Activated CD8-positive, alpha-beta memory T cell treated with anti-CD3 and anti-CD28 coated beads for 48 hours (primary cell): ENCODE results near the gene SLC22A5.
"Not testable (repeated sequence)": the region's sequence is repeated elsewhere in the genome, so short reads cannot be mapped to it uniquely, and the experiment has no call there.

Experiments used
- DNase-seq, 3 experiments: peaks; one replicate each; pipeline ENCODE4 v3.0.0-alpha.2; 2020; ENCODE audit warnings: low read depth in 2 of 3, low spot score in 2 of 3

Gene SLC22A5

GRCh38 chr5:132426525-132427138 lies 57.1 kb downstream of the SLC22A5 start:
- peak; percentile 44 to 56 (median 51) for DNase-seq

GRCh38 chr5:132427281-132428146 lies 58.0 kb downstream of the SLC22A5 start:
- DNase-seq: no peak

- no peak for DNase-seq
These were observed 58.6 kb downstream of the SLC22A5 start for GRCh38 chr5:132428147-132428482.

- DNase-seq: no peak
These were observed 59.3 kb downstream of the SLC22A5 start for GRCh38 chr5:132428484-132429462.

- DNase-seq: no peak
These were observed 60.2 kb downstream of the SLC22A5 start for GRCh38 chr5:132429463-132430440.

- DNase-seq: no peak
These were observed 61.2 kb downstream of the SLC22A5 start for GRCh38 chr5:132430746-132431145.

- no peak for DNase-seq
These were observed 62.1 kb downstream of the SLC22A5 start for GRCh38 chr5:132431632-132432031.

- DNase-seq: no peak
These were observed 63.6 kb downstream of the SLC22A5 start for GRCh38 chr5:132433141-132433540.

GRCh38 chr5:132434416-132435286 lies 65.1 kb downstream of the SLC22A5 start:
- DNase-seq: no peak

GRCh38 chr5:132435447-132435846 lies 65.9 kb downstream of the SLC22A5 start:
- DNase-seq: no peak

GRCh38 chr5:132435886-132436285 lies 66.4 kb downstream of the SLC22A5 start:
- no peak for DNase-seq

- DNase-seq: no peak
These were observed 67.4 kb downstream of the SLC22A5 start for GRCh38 chr5:132436936-132437335.

GRCh38 chr5:132437604-132438266 lies 68.2 kb downstream of the SLC22A5 start:
- no peak for DNase-seq

GRCh38 chr5:132438267-132438645 lies 68.7 kb downstream of the SLC22A5 start:
- DNase-seq: not testable (repeated sequence)

GRCh38 chr5:132438917-132439316 lies 69.4 kb downstream of the SLC22A5 start:
- no peak for DNase-seq

- no peak for DNase-seq
These were observed 70.1 kb downstream of the SLC22A5 start for GRCh38 chr5:132439521-132440089.

- no peak for DNase-seq
These were observed 74.6 kb downstream of the SLC22A5 start for GRCh38 chr5:132444061-132444460.
